ENCODE results near the gene DCPS.
"Not testable (repeated sequence)": the region's sequence is repeated elsewhere in the genome, so short reads cannot be mapped to it uniquely, and the experiment has no call there.

Gene DCPS

DNA sequence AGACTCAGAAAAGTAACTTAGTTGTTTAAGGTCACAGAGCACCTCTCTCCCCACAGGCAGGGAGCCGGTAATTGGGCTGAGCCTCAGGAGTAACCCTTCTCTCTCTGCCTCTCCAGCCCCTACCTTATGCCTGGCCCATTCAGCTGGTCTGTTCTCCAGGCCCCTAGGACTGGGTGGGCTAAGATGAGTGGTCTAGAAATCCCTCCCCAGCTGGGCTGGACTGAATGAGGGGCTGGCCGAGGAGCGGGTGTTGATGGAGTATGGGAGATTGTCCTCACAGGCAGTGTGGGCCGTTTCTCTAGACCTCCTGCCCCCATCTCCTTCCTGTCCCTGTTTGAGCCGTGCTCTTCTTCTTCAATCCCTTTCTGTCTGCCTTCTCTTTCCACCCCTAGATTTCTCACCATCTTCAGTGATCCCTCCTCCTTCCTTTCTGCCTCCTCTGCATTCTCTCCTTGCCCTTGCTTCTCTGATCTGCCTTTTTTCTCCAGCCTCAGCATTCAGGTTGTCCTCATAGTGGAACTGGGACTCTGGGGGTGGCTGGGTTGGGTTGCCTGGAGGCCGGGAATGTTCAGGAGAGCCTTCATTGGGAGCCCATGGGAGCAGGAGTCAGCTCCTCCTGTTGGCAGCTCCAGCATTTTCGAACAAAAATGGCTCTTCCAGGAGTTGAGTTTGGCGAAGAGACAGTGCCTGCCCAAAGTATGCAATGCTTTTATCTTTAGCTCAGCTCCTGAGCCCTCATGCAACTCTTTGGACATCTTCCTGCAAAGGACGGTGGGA is 59.2 kb downstream of the DCPS start:
- DNase-seq, result no peak

DNA sequence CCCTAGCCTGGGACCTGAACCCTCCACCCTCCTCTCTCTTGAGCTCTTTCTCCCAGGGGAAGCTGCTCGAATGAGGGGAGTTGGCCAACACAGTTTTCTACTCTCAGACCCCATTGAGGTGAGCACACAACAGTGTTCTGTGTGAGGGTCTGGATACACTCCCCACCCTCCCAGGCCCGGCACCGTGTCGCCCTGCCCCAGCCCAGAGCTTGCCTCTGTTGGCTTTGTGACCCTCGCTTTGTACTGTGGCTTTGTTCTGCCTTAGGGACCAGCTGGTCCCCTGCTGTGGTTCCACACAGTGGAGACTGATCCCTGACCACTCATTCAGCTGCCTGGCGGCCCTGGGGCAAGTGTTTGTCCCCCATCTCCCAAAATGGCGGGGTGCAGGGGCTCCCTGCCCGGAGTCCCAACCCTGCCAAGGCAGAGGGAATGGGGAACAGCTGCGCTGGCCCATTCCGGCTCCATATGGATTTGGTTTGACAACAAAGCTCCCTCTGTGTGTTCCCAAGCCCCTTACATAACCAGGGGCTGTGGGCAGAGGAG is 59.9 kb downstream of the DCPS start:
- DNase-seq, result no peak

DNA sequence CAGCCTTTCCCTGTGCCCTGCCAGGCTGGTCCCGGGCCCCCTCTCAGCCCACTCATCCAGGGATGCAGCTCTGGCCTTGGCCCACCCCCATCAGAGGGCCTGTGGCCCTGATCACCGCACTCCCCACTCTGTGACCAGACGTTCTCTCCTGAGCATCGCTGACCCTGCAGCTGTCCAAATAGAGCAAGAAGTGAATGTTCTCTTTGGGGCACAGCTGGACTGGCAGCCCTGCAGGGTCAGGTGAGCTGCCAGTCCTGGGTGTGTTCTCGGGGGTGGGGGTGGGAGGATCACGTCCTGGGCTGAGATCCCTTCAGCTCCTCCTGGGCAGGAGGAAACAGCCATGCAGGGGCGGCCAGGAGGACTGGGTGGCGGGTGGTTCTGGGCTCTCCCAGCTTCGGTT is 60.9 kb downstream of the DCPS start:
- not testable (repeated sequence) for DNase-seq

DNA sequence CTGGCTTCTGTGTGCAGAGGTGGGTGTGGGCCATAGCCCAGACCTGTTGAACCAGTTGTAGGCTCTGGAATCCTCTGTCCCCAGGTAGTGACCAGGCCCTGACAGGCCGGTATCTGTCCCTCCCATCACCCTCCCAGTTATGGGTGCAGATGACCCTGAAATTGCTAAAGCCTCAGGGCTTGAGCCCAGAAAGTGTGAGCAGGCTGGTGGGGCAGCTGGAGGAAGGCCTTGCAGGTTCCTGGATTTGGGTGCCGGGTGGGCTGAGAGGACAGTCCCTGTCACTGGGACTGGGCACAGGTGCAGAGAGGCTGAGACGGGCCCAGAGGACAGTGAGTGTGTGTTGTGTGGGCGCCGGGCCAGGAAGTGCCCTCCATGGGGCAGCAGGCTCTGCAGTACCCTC is 61.6 kb downstream of the DCPS start:
- not testable (repeated sequence) for DNase-seq

DNA sequence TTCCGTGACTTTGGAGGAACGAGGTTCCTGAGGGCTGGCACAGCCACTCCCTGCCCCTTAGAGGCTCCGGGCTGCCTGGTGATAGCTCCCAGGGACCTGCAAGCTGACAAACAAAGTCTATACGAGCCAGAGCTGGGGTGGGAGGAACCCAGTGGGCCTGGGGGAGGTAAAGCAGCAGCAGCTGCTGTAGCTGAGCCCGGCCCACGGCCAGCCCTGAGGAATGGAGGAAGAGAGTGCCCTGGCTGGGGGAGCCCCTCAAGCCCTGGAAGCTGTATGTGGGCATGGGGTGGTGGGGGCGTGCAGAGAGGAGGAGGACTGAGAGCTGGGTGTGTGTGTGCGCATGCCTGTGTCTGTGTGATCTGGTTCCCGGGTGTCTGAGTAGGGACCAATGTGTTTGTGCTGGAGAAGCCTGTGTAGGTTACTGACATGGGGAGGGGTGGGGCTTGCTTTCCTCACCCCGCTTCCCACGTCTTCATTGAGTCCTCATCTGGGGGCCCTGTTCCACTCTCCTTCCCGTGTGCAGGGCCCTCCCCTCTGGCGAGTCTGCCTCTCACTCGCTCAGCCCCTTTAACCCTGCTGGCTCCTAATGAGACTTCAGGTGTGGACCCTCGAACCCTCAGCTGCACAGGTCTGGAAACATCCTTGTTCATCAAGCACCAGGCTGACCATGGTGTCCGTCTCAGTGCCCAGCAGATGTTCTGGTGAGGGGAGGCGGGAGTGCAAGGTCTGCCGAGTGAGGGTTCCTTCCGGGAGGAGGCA is 62.4 kb downstream of the DCPS start:
- DNase-seq, result no peak

DNA sequence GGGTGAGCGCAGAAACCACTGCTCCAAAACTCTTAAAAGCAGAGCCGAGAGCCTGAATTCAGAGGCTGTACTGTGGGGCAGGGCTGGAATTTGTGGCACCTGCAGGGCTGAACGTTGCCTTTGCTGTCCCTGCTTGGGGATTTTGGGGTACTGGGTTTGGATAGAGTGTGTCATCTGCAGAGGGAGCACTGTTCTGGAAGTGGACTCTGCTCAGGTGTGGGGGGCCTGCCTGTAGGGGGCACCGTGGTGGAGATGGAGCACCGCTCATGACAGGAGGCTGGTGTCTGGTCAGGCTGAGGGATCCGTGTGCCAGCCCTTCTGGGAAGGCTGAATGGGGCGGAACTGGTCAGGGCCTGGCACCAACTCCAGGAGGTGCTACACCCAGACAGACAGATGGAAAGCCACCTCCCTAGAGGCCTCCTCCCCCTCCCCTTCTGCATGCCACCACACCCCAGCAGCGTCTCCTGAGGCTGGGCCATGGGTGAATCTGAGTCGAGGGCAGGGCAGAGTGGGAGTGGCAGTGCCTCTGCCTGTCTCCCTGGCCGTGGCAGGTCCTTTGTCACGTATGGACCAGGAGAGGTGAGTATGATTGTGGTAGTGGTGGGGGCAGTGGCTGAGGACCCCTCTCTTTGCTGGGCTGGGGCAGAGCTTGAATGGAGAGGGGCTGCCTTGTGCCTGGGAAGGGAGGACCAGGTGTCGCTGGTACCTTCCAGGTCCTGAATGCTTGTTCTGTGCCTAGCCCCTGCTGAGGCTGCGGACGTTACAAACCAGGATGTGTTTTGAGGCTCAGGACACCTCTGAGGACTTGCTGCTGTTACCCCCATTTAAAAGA is 63.2 kb downstream of the DCPS start:
- DNase-seq, result not testable (repeated sequence)

DNA sequence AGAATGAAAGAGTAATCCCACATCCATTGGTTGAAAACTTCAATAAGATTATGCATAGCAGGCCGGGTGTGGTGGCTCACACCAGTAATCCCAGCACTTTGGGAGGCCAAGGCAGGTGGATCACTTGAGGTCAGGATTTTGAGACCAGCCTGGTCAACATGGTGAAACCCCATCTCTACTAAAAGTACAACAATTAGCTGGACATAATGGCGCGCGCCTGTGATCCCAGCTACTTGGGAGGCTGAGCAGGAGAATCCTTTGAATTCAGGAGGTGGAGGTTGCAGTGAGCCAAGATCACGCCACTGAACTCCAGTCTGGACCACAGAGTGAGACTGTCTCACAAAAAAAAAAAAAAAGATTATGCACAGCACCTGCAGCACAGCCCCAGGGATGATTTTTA is 63.9 kb downstream of the DCPS start:
- not testable (repeated sequence) for DNase-seq

DNA sequence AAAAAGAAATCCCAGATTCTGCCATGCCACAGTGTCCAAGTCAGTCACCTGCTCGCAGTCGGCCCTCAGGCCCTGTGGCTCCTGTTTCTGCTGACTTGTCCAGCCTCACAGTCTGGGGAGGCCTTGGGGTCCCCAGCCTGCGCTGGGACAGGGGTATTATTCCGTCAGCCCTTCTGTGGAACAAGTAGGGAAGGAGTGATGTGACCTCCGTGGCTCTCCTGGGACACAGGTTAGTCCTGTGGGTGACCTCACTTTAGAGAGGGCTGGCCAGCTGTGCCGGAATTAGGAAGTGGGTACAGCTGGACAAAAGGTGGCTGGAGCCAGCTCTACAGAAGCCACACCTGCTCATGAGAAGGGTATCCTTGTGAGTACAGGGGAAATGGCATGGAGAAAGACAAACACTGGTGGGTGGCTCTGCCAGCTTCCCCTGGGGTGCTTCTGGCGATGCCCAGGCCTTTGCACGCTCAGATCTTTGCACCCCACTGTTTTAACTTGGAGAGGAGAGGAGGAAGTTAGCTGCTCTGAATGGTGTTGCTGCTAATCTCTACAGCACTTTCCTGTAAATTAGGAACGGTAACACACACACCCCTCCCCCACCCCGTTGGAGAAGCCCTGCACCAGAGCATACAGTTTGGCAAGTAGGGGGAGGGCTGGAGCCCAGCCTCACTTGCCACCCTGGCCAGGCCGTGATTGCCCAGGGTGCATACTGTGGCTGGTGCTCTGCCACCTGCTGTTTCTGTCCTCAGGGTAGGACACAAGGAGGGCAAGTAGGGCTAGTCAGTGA is 64.7 kb downstream of the DCPS start:
- DNase-seq, result peak; percentile 90

DNA sequence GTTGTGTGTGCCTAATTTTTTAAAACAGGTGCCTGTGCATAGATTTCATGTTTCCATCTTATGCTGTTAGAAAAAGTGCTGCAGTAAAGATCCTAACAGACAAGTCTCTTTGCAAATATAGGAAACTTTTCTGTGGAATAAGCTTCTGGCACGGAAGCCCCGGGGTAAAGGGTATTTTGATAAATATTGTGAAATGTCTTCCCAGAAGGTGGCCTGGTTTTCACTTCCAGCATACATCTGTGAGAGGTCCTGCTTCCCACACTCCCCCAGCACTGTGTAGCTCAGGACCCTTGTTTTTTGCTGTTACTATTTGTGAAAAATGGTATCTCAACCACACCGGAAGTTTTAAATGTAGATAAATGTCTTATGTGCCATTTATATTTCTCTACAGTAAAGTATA is 66.2 kb downstream of the DCPS start:
- no peak for DNase-seq

DNA sequence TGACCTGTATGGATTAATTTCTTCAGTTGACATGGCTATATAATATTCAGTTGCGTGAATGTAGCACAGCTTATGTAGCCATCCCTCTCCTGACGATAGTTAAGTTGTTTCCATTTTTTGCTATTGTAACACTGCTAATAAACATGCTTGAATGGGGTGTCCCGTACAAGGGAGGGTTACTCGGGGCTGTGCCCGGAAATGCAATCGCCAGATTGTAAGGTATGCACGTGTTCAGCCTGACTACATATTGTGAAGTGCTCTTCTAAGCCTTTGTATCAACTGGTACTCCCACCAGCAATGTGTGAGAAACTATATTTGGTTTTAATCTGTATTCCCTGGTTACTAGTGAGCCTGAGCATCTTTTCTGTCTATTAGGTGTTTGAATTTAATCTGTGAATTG is 67.7 kb downstream of the DCPS start:
- no peak for DNase-seq

DNA sequence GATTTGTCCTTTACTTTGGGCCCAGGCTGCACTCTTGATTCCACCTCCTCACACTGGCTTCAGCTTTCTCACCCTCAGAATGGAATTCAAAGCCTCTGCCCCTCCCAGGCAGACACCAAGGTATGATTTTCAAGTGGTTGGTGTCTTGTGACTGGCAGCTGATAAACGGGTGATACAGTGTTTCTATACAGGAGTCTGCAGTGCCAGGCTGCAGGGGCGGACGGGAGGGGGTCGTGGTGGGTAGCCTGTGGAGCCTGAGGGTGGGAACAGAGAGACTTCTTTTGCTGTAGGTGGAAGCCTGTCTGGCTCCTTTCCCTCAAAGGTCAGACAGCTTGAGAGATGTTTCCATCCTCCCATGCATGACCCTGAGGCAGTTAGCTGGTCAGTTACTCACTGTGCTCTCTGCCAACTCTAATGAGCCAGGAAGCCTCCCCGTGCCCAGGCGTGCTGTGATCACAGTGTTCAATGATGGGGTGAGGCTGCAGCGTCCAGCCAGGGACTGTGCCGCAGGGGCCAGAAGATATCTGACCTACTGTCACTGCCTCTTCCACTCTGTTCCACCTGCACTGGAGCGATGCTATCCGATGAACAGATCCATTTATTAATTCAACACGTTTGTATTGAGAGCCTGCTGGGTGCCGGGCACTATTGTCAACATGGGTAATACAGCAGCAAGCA is 69.7 kb downstream of the DCPS start:
- not testable (repeated sequence) for DNase-seq

DNA sequence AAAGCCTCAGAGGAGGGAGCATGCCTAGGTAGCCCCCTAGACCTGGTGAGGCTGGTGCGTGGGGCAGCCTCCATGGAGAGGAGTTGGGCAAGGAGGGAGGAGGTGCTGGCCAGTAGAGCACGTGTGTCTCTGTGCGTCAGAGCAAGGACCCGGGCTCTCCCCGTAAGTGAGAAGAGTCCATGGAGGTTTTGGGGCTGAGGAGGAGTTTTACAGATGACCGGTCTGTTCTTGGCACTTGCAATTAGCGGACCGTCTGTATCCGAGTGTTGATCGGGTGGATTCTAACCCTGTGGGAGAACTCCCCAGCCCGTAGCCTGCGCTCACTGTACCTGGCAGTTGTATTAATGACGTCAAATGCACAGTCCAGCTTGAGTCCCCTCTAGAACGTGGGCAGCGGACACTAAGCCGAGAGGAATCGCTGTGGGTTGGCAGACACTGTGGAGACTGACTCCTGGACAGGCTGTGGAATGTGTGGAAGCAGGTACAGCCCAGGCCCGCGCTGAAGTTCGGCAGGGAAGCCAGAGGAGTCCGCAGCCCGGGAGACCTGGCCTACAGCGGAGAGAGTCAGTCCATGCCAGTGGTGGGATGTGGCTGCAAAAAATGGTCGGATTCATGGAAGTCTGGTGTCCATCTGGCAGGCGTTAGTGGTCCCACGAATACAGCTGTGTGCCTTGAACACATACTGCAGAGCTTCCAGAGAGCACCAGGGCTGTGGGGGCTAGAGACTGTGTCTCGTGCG is 70.9 kb downstream of the DCPS start:
- not testable (repeated sequence) for DNase-seq

DNA sequence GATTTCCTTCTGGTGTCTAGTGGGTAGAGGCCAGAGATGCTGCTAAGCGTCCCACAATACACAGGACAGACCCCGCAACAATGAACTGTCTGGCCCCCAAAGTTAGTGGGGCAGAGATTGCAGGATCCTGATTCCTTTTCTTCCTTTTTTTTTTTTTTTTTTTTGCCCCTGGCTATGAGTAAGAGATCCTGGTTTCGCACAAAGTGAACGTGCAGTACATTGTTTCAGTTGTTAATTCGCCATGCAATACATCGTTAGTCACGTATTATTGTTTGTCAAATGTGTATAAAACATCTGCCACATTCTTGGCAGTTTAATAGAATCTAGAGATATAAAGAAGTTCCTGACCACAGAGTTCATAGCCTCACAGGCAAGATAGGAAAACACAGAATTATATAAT is 71.9 kb downstream of the DCPS start:
- no peak for DNase-seq

DNA sequence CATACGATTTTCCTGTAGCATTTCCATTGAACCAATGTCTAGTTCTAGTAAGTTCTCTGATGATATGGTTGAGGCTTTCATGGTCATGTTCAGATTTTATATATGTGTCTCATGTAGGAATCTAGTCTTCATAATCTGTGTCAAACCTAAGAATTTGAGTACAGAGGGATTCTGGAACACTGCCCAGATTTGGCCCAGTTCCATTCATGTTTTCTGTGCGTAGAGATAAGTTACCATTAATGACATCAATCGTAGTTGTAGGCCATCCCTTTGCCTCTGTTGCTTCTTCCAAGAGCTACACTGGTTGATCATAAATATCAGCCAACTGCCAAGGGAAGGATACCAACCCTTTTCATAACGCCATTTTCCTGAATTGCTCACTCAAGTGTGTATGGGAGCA is 74.9 kb downstream of the DCPS start:
- DNase-seq, result no peak

DNA sequence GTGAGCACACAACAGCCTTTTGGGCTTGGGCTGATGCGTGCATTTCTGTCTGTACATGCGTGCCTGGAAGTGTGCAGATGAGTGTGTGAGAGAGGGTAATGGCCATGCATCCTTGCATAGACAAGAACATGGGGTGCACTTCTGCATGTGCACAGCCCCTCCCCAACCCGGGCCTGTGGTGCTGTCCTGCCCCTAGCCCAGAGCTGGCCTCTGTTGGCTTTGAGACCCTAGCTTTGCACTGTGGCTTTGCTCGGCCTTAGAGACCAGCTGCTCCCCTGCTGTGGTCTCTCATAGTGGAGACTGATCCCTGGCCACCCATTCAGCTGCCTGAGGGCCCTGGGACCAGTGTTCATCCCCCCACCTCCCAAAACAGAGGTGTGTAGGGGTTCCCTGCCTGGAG is 77.0 kb downstream of the DCPS start:
- DNase-seq, result no peak

DNA sequence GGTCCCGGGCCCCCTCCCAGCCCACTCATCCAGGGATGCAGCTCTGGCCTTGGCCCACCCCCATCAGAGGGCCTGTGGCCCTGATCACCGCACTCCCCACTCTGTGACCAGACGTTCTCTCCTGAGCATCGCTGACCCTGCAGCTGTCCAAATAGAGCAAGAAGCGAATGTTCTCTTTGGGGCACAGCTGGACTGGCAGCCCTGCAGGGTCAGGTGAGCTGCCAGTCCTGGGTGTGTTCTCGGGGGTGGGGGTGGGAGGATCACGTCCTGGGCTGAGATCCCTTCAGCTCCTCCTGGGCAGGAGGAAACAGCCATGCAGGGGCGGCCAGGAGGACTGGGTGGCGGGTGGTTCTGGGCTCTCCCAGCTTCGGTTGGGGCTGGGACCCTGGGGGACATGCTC is 78.1 kb downstream of the DCPS start:
- not testable (repeated sequence) for DNase-seq

DNA sequence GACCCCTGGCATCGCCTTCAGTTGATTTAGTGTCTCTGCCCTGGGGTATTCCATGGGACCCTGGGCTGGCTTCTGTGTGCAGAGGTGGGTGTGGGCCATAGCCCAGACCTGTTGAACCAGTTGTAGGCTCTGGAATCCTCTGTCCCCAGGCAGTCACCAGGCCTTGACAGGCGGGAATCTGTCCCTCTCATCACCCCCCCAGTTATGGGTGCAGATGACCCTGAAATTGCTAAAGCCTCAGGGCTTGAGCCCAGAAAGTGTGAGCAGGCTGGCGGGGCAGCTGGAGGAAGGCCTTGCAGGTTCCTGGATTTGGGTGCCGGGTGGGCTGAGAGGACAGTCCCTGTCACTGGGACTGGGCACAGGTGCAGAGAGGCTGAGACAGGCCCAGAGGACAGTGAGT is 78.8 kb downstream of the DCPS start:
- DNase-seq, result not testable (repeated sequence)

DNA sequence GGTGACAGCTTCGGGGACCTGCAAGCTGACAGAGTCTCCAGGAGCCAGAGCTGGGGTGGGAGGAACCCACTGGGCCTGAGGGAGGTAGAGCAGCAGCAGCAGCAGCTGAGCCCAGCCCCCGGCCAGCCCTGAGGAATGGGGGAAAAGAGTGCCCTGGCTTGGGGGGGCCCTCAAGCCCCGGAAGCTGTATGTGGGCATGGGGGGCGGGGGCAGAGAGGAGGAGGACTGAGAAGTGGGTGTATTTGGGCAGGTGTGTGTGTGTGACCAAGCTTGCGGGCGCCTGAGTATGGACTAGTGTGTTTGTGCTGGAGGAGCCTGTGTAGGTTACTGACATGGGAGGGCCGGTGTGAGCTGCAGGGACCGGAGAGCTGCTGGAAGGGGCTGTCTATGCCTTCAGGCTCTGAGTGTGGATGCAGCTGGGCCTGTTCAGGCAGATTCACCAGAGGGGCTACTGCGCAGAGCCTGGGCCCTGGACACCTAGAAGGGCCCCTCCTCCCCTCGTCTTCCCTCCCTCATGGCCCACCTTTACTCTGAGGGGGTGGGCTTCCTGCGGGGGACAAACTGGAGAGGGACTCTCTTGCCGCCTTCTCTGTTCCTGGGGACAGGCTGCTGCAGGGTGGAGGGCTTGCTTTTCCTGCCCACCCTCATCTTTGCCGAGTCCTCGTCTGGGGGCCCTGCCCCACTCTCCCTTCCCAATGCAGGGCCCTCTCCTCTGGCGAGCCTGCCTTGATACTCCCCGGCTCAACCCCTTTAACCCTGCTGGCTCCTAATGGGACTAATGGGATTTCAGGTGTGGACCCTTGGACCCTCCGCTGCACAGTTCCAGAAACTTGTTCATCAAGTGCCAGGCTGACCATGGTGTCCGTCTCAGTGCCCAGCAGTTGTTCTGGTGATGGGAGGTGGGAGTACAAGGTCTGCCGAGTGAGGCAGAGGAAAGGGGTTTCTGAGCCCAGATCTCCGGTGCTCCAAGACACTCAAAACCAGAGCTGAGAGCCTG is 79.8 kb downstream of the DCPS start:
- DNase-seq, result no peak

DNA sequence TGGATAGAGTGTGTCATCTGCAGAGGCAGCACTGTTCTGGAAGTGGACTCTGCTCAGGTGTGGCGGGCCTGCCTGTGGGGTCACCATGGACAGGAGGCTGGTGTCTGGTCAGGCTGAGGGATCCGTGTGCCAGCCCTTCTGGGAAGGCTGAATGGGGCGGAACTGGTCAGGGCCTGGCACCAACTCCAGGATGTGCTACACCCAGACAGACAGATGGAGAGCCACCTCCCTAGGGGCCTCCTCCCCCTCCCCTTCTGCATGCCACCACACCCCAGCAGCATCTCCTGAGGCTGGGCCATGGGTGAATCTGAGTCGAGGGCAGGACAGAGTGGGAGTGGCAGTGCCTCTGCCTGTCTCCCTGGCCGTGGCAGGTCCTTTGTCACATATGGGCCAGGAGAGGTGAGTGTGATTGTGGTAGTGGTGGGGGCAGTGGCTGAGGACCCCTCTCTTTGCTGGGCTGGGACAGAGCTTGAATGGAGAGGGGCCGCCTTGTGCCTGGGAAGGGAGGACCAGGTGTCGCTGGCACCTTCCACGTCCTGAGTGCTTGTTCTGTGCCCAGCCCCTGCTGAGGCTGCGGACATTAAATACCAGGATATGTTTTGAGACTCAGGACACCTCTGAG is 80.7 kb downstream of the DCPS start:
- no peak for DNase-seq
